Measurements from ENCODE around the gene TGFB3.

GRCh38 chr14:75987201-75987970 lies 5.6 kb upstream of the TGFB3 start:
- TF ChIP-seq CTCF (IDR thresholded peaks at IDR 0.05) = no peak
- no peak for TF ChIP-seq EZH2 (IDR thresholded peaks at IDR 0.05)

Data from neural progenitor cell (in vitro differentiated cells).